ENCODE results near the gene ARMC12. TPM values are rescaled to one million over a fixed set of nuclear protein-coding genes. Genes with fewer than 3 reads are reported as not detected.

ARMC12 gene
- total and polyA plus RNA-seq, 2 of the 13 experiments (the other 11 are each of a cell fraction or from before 2014, with no cell fraction given) = 1.3 TPM; not detected in 1

- TF ChIP-seq ARID5B (CRISPR knock-in tag; IDR thresholded peaks at IDR 0.05) = 0 out of 2 replicates have a peak, but pooled peaks have one; percentile 33
- TF ChIP-seq NRL (CRISPR knock-in tag; IDR thresholded peaks at IDR 0.05; ENCODE audit: borderline replicate concordance) = no peak
- TF ChIP-seq MBD4 (IDR thresholded peaks at IDR 0.05; ENCODE audit: borderline replicate concordance, low read length) = no peak
- TF ChIP-seq TBL1XR1 (IDR thresholded peaks at IDR 0.05; ENCODE audit: borderline replicate concordance, low read length, partially characterized antibody) = no peak
- TF ChIP-seq NR2F6 (IDR thresholded peaks at IDR 0.05) = no peak
- TF ChIP-seq NR2F6 (CRISPR knock-in tag; IDR thresholded peaks at IDR 0.05) = 0 out of 2 replicates have a peak, but pooled peaks have one; percentile 26
- 0 out of 2 replicates have a peak, but pooled peaks have one; percentile 62 for TF ChIP-seq ZNF605 (CRISPR knock-in tag; IDR thresholded peaks at IDR 0.05)
- no peak; the same call in 2 of the 3 replicates for TF ChIP-seq MXI1 (IDR thresholded peaks at IDR 0.05; ENCODE audit: borderline replicate concordance, low read depth, low read length)
- peak; percentile 59; the same call in 1 of the 2 replicates for TF ChIP-seq ZMYM2 (CRISPR knock-in tag; IDR thresholded peaks at IDR 0.05)
- peak; percentile 67; the same call in 1 of the 2 replicates for TF ChIP-seq ETV5 (CRISPR knock-in tag; IDR thresholded peaks at IDR 0.05; ENCODE audit: borderline replicate concordance)
- 0 out of 2 replicates have a peak, but pooled peaks have one; percentile 0 for TF ChIP-seq POGK (CRISPR knock-in tag; conservative IDR thresholded peaks at IDR 0.05)
- TF ChIP-seq ZNF556 (CRISPR knock-in tag; IDR thresholded peaks at IDR 0.05; ENCODE audit: borderline replicate concordance) = no peak
- no peak for TF ChIP-seq SRSF4 (IDR thresholded peaks at IDR 0.05; ENCODE audit: low read depth, low read length, poor library complexity, severe bottlenecking)
- TF ChIP-seq ZNF75D (CRISPR knock-in tag; IDR thresholded peaks at IDR 0.05; ENCODE audit: borderline replicate concordance) = no peak
- no peak for TF ChIP-seq ZNF329 (CRISPR knock-in tag; IDR thresholded peaks at IDR 0.05; ENCODE audit: low read depth)
- no peak for TF ChIP-seq CEBPZ (IDR thresholded peaks at IDR 0.05; ENCODE audit: low read length)
- TF ChIP-seq BHLHE40 (IDR thresholded peaks at IDR 0.05; ENCODE audit: low read length) = no peak
Observed at GRCh38 chr6:35725721-35726438, 11.0 kb upstream of the ARMC12 start (continued).

All from HepG2 (cell line).